Kidney epithelial cell (primary cell): ENCODE data around the gene BTBD6. TPM values are rescaled to one million over a fixed set of nuclear protein-coding genes. Genes with fewer than 3 reads are reported as not detected.

Source experiments
- DNase-seq: peaks from one replicate; pipeline ENCODE4 v3.0.0-alpha.2; 2010; ENCODE audit warnings: low read depth
- H3K27me3 ChIP-seq: 2 replicates; pipeline ENCODE4 v1.6.0; 2011; ENCODE audit warnings: low read length; ENCODE audit not compliant: control insufficient read depth, insufficient read depth
- H3K36me3 ChIP-seq: 2 replicates; pipeline ENCODE4 v1.5.1; 2011; ENCODE audit warnings: low read length; ENCODE audit not compliant: control insufficient read depth, insufficient read depth
- H3K4me3 ChIP-seq: 2 replicates; pipeline ENCODE4 v1.5.1; 2011; ENCODE audit warnings: low read depth, mild to moderate bottlenecking, control low read depth, low read length
- CTCF ChIP-seq: IDR thresholded peaks from 2 replicates; pipeline ENCODE4 v1.5.1; 2011; ENCODE audit warnings: mild to moderate bottlenecking, moderate library complexity, low read length, control low read depth, inconsistent platforms; ENCODE audit not compliant: insufficient read depth, poor library complexity, severe bottlenecking
- total RNA-seq: library from RNA; depleted of rRNA; stranded (reverse); fragments of >200 nt; gene quantifications from 2 replicates; pipeline ENCODE4 v1.2.3, GENCODE V29; 2015

The BTBD6 gene
- total RNA-seq, 1 donor from 2014 or later: 45.8 TPM

- no peaks in the 10 kb centered on the region for H3K36me3 ChIP-seq
- no peaks in the 10 kb centered on the region for H3K27me3 ChIP-seq
- H3K4me3 ChIP-seq: no peak overlapping the region
- no peak for DNase-seq
- no peak for TF ChIP-seq CTCF
Observed at GRCh38 chr14:105269405-105269804, 21.1 kb downstream of the BTBD6 start.

- Histone ChIP-seq H3K4me3 (no peak overlapping the region), H3K36me3 (no peaks in the 10 kb centered on the region), H3K27me3 (no peaks in the 10 kb centered on the region)
- no peak for TF ChIP-seq CTCF
- no peak for DNase-seq
Observed at GRCh38 chr14:105271224-105271890, 23.0 kb downstream of the BTBD6 start.

GRCh38 chr14:105272623-105273022 lies 24.3 kb downstream of the BTBD6 start:
- Histone ChIP-seq H3K4me3 (no peak overlapping the region), H3K27me3 (no peaks in the 10 kb centered on the region), H3K36me3 (no peaks in the 10 kb centered on the region)
- no peak for TF ChIP-seq CTCF
- DNase-seq: no peak

- Histone ChIP-seq H3K27me3 (no peaks in the 10 kb centered on the region), H3K36me3 (no peaks in the 10 kb centered on the region), H3K4me3 (no peak overlapping the region)
- DNase-seq: no peak
- no peak for TF ChIP-seq CTCF
Observed at GRCh38 chr14:105273062-105273461, 24.7 kb downstream of the BTBD6 start.

GRCh38 chr14:105274637-105275036 lies 26.3 kb downstream of the BTBD6 start:
- no peak for TF ChIP-seq CTCF
- no peak overlapping the region for H3K4me3 ChIP-seq
- no peaks in the 10 kb centered on the region for H3K27me3 ChIP-seq
- no peak for DNase-seq
- H3K36me3 ChIP-seq: no peaks in the 10 kb centered on the region
